ENCODE results near the gene CLECL1. TPM values are rescaled to one million over a fixed set of nuclear protein-coding genes. Genes with fewer than 3 reads are reported as not detected.
A peak's percentile ranks its signal among the peaks of the same experiment; 100 is the strongest.
"Not testable (repeated sequence)": the region's sequence is repeated elsewhere in the genome, so short reads cannot be mapped to it uniquely, and the experiment has no call there.

CLECL1 gene
- total RNA-seq, 6 experiments from 2014 or later, result 0.56 to 0.60 TPM; not detected in 4

GRCh38 chr12:9697619-9698018 lies 35.3 kb downstream of the CLECL1 start:
- TF ChIP-seq POLR2A (IDR thresholded peaks at IDR 0.05) (no peak), CTCF (IDR thresholded peaks at IDR 0.05) (no peak)
- Histone ChIP-seq H3K4me3 (no peak overlapping the region), H3K27ac (no peak overlapping the region), H3K36me3 (no peaks in the 10 kb centered on the region), H3K4me1 (no peaks in the 10 kb centered on the region), H3K9me3 (no peaks in the 10 kb centered on the region), H3K27me3 (no peaks in the 10 kb centered on the region)
- DNase-seq (no peak), ATAC-seq (no peak)
- intact Hi-C loops (cut with DNase I), result no loop called here

- H3K36me3 ChIP-seq; H3K4me3 ChIP-seq; H3K4me1 ChIP-seq; intact Hi-C loops (cut with DNase I); H3K27me3 ChIP-seq; ATAC-seq; H3K9me3 ChIP-seq; H3K27ac ChIP-seq; DNase-seq: not testable (repeated sequence)
- WGBS (ENCODE audit: insufficient coverage, low coverage, low lambda C conversion rate, missing lambda C conversion rate), result 74% methylated on average over 3 of the region's 3 CpGs
These were observed 37.2 kb downstream of the CLECL1 start for GRCh38 chr12:9695661-9696060.

GRCh38 chr12:9695150-9695549 lies 37.7 kb downstream of the CLECL1 start:
- ATAC-seq; H3K9me3 ChIP-seq; H3K4me3 ChIP-seq; intact Hi-C loops (cut with DNase I); DNase-seq; H3K27me3 ChIP-seq; H3K27ac ChIP-seq; H3K4me1 ChIP-seq; H3K36me3 ChIP-seq: not testable (repeated sequence)
- 88% methylated on average over 3 of the region's 9 CpGs for WGBS (ENCODE audit: insufficient coverage, low coverage, low lambda C conversion rate, missing lambda C conversion rate)

GRCh38 chr12:9694241-9694640 lies 38.7 kb downstream of the CLECL1 start:
- Histone ChIP-seq H3K9me3 (no peaks in the 10 kb centered on the region), H3K27me3 (no peaks in the 10 kb centered on the region), H3K36me3 (no peaks in the 10 kb centered on the region), H3K27ac (no peak overlapping the region), H3K4me3 (no peak overlapping the region), H3K4me1 (no peaks in the 10 kb centered on the region)
- intact Hi-C loops (cut with DNase I), result no loop called here
- TF ChIP-seq CTCF (IDR thresholded peaks at IDR 0.05) (no peak), POLR2A (IDR thresholded peaks at IDR 0.05) (no peak)
- ATAC-seq, result peak in 2 of 4 donors; percentile 29 to 30
- WGBS (ENCODE audit: insufficient coverage, low coverage, low lambda C conversion rate, missing lambda C conversion rate), result 38% methylated on average over 1 of the region's 1 CpG
- DNase-seq, result no peak

GRCh38 chr12:9692909-9693308 lies 40.0 kb downstream of the CLECL1 start:
- Histone ChIP-seq H3K27me3 (no peaks in the 10 kb centered on the region), H3K36me3 (no peaks in the 10 kb centered on the region), H3K9me3 (no peaks in the 10 kb centered on the region), H3K4me1 (no peaks in the 10 kb centered on the region), H3K27ac (no peak overlapping the region), H3K4me3 (no peak overlapping the region)
- ATAC-seq (no peak), DNase-seq (no peak)
- intact Hi-C loops (cut with DNase I), result no loop called here
- 73% methylated on average over 1 of the region's 1 CpG for WGBS (ENCODE audit: insufficient coverage, low coverage, low lambda C conversion rate, missing lambda C conversion rate)
- TF ChIP-seq POLR2A (IDR thresholded peaks at IDR 0.05) (no peak), CTCF (IDR thresholded peaks at IDR 0.05) (no peak)

GRCh38 chr12:9687228-9687627 lies 45.7 kb downstream of the CLECL1 start:
- WGBS (ENCODE audit: insufficient coverage, low coverage, low lambda C conversion rate, missing lambda C conversion rate), result no CpG with 5 or more reads among the region's 1 CpG

More at GRCh38 chr12:9687228-9687627, 45.7 kb downstream of the CLECL1 start:
- intact Hi-C loops (cut with DNase I), result no loop called here
- H3K27me3 ChIP-seq, result no peaks in the 10 kb centered on the region
- no peaks in the 10 kb centered on the region for H3K9me3 ChIP-seq
- H3K4me3 ChIP-seq, result no peak overlapping the region
- no peaks in the 10 kb centered on the region for H3K36me3 ChIP-seq
- H3K4me1 ChIP-seq, result no peaks in the 10 kb centered on the region
- ATAC-seq, result no peak
- no peak for TF ChIP-seq POLR2A (IDR thresholded peaks at IDR 0.05)
- no peak for TF ChIP-seq CTCF (IDR thresholded peaks at IDR 0.05)
- H3K27ac ChIP-seq, result no peak overlapping the region
- no peak for DNase-seq
